HFF-Myc (cell line): ENCODE measurements around the gene CNIH2.

ENCODE experiments used
- DNase-seq: peaks from one replicate; pipeline ENCODE4 v3.0.0-alpha.2; 2011; ENCODE audit warnings: low read depth; ENCODE audit errors: extremely low read depth
- H3K4me3 ChIP-seq: replicated peaks from 2 replicates; pipeline ENCODE4 v1.5.1; 2011; ENCODE audit warnings: low read depth, mild to moderate bottlenecking, control low read depth, low read length
- CTCF ChIP-seq: IDR thresholded peaks from 2 replicates; pipeline ENCODE4 v1.5.1; 2012; ENCODE audit warnings: mild to moderate bottlenecking, low read depth, low read length, control low read depth; ENCODE audit errors: missing control alignments

Gene CNIH2

DNA sequence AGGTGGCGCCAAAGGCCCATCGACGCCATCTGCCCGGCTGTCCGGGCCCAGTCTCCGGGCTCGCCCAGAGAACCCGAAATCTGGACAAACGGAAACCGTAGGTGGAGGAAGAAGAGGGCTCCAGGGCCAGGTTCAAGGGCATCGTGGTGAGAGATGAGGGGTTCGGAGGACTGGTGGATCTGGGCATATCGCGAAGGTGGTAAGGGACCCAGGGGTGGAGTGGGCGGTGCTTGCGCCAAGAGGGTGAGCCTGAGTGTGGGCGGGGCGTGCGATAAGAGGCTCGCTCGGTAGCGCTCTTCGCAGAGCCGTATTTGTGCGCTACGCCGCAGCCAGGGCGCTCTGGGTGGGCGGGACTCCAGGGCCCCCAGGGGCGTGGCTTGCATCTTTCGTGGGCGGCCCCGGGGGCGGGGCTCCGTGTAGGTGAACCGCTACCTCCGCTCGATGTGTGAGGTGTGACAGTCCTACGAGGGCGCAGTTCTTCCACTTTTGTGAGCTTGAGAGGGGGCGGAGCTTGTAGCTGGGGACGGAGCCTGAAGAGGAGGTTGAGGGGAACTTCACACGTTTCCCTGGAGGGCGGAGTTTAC is 34.1 kb downstream of the CNIH2 start:
- DNase-seq: no peak
- no peak for TF ChIP-seq CTCF
- H3K4me3 ChIP-seq: peak overlapping the region; percentile 47

DNA sequence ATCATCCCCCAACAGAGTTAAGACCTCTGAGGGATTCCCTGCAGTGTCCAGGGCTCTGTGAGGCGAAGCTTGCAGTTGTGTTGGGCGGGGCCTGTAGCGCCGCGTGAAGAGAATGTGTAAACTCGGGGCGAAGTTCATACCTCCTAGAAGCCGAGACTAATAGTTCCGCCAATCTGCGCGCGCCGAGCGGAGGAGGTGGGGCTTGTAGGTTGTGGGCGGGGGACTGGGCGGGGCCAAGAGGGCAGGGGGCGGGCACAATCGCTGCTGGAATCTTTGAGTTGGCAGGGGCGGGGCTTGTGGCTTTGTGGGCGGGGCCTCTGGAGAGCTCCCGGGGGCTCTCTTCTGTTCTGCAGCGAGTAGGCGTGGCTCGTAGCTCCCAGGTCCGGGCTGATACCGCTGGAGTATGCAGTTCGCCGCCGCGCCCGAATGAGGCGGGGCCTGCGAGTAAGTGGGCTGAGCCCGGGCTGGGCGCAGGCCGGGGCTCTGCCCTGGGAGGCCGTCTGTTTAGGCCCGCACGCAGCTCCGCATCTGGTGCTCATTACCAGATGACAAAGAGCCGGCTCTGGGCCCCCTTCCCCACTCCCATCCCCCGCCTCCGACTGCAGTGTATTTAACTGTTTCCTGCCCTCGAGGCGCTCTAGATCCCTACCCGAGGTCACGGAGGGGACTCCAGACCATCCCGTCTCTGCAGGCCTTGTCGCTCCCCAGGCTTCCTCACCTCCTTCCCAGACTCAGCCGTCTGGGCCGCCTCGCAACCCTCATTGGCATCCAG is 34.8 kb downstream of the CNIH2 start:
- TF ChIP-seq CTCF: no peak
- H3K4me3 ChIP-seq: peak overlapping the region; percentile 58
- DNase-seq: peak; percentile 95

DNA sequence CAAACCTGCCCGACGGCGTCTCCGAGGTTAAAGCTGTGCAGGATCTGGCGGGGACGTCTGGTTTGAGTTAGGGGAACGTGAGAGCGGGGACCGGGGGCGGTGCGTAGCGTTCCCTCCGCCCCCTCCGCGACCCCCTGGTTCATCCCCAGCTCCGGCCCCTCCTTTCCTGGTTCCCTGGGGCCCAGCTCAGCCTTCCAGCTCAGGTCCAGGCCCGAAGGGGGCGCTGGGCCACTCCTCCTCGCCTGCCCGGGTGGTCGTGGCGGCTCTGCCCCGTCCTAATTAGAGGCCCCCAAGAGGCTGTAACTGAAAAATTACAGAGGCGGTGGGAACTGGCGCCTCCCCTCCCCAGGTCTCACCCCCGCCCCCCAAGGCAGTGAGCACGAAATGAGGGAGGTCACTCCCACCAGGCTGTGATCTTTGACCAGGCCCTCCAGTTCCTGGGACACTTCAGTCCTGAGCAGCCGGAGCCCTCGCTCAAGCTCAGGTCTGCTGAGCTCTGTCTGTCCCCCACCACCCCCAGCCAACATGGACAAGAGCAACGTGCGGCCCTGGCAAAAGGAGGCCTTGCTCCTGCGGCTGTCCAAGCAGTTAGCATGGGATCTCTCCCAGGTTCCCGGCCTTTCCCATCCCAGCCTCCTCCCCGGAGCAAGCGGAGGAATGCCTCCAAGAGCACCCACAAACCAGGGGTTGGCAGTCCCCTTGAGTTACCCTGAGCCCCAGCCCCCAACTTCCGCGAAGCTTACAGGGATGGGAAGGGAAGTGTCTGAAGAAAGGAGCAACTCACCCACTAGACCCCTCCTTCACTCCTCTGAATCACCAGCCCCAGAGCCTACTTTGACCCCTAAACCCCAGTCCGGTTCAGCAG is 35.6 kb downstream of the CNIH2 start:
- TF ChIP-seq CTCF: peak; percentile 33
- H3K4me3 ChIP-seq: peak overlapping the region; percentile 58
- DNase-seq: no peak

- DNase-seq: no peak
- peak overlapping the region; percentile 58 for H3K4me3 ChIP-seq
- TF ChIP-seq CTCF: no peak
Observed at GRCh38 chr11:66314186-66314501, 36.2 kb downstream of the CNIH2 start.

DNA sequence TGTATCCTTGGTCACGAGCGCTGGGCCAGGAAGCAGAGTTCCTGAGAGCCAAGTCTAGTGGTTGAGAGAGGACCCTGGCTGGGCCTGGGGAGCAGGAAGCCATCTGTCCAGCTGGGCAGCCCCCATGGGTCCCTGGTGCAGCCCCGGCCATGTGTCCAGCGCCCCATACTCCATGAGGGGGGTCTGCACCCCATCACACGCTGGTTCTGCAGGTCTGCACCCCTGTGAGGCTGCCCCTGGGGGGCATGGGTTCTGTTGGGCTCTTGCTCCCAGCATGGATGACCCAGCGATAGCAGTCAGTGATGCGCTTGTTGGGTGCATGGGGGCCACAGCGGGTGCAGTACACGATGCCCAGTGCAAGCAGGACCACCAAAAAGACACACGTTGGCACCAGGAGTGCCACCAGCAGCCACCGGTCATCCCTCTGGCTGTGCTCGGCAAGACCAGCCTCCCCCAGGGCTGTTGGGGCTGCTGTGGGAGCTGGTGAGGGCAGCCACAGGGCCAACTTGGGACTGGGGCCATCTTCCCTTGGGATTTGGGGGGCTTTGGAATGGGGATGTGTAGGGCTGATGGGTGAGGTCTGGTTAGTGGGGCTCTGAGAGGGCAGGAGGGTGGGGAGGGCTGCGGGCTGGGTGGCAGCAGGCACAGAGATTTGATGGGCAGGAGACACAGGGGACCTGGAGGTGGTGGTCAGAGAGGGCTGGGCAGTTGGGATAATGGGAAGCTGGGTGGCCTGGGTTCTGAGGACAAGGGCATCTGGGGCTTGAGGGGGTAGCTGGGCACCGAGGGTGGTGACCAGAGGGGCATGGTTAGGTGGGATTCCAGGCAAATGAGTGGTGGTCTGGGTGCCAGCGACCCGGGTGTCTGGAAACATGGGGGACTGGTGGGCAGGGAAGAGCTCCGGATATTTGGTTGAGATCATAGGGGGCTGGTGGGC is 36.9 kb downstream of the CNIH2 start:
- DNase-seq: no peak
- no peak for TF ChIP-seq CTCF
- peak overlapping the region; percentile 58 for H3K4me3 ChIP-seq

GRCh38 chr11:66315498-66315885 is 37.5 kb downstream of the CNIH2 start:
- H3K4me3 ChIP-seq: peak overlapping the region; percentile 58
- no peak for TF ChIP-seq CTCF
- no peak for DNase-seq
